KMS-11 (cell line): ENCODE data around the gene PHF21B.

Experiments
- H2AFZ ChIP-seq: fragments of 200-600 bp; sonication (generic); 2 replicates; pipeline ENCODE4 v1.6.1; 2016; ENCODE audit warnings: antibody characterized with exemption, mixed run types, low read depth
- H3K27ac ChIP-seq: fragments of 200-600 bp; sonication (generic); 2 replicates; pipeline ENCODE4 v1.6.1; 2016; ENCODE audit warnings: mild to moderate bottlenecking, mixed run types
- H3K27me3 ChIP-seq: fragments of 200-600 bp; sonication (generic); 2 replicates; pipeline ENCODE4 v1.6.1; 2017; ENCODE audit warnings: mild to moderate bottlenecking, low read depth, mixed run types, moderate library complexity; ENCODE audit not compliant: insufficient read depth
- H3K36me3 ChIP-seq: fragments of 200-600 bp; sonication (generic); 2 replicates; pipeline ENCODE4 v1.6.1; 2017; ENCODE audit warnings: mild to moderate bottlenecking, mixed run types; ENCODE audit not compliant: insufficient read depth
- H3K4me1 ChIP-seq: fragments of 200-600 bp; sonication (generic); 2 replicates; pipeline ENCODE4 v1.6.1; 2016; ENCODE audit warnings: mild to moderate bottlenecking, low read depth, mixed run types; ENCODE audit not compliant: poor library complexity, severe bottlenecking
- H3K4me2 ChIP-seq: fragments of 200-600 bp; sonication (generic); 2 replicates; pipeline ENCODE4 v1.7.0; 2016; ENCODE audit warnings: mild to moderate bottlenecking, mixed run types
- H3K4me3 ChIP-seq: fragments of 200-600 bp; sonication (generic); IDR thresholded peaks from 2 replicates; pipeline ENCODE4 v1.6.1; 2017; ENCODE audit warnings: low read depth, low read length, mixed read lengths; ENCODE audit not compliant: insufficient read depth
- H3K79me2 ChIP-seq: fragments of 200-600 bp; sonication (generic); 2 replicates; pipeline ENCODE4 v1.6.1; 2016; ENCODE audit warnings: low read depth, mixed run types; ENCODE audit not compliant: insufficient read depth
- H3K9ac ChIP-seq: fragments of 200-600 bp; sonication (generic); 2 replicates; pipeline ENCODE4 v1.6.1; 2016; ENCODE audit warnings: mild to moderate bottlenecking, mixed run types
- H4K20me1 ChIP-seq: fragments of 200-600 bp; sonication (generic); 2 replicates; pipeline ENCODE4 v1.6.1; 2016; ENCODE audit warnings: mild to moderate bottlenecking, mixed run types; ENCODE audit not compliant: insufficient read depth
- TF ChIP-seq, protein P1 (sequence below): fragments of 200-600 bp; sonication (generic); conservative IDR thresholded peaks from 2 replicates; pipeline ENCODE4 v1.6.1; 2017; ENCODE audit warnings: low read depth, mild to moderate bottlenecking, antibody characterized with exemption, low read length, moderate library complexity, mixed read lengths

Gene PHF21B

DNA sequence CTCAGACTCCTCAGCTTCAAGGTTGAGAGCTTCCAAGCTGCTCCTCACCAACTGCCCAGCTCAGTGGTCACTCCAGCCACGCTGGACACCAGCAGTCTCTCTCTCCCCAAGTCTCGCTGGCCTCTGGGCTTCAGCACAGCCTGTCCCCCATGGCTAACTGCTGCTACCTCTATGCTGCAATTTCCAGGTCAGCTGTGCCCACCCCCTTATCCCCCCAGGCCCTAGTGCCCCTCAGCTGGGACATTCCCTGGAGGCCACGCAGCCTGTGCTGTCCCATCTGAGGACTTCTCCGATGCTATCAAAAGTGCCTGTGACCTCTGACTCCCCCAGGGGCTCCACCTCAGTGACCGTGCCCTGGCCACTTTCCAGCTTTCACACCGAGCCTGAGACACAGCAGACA is 37.5 kb upstream of the PHF21B start:
- TF ChIP-seq, protein P1, sequence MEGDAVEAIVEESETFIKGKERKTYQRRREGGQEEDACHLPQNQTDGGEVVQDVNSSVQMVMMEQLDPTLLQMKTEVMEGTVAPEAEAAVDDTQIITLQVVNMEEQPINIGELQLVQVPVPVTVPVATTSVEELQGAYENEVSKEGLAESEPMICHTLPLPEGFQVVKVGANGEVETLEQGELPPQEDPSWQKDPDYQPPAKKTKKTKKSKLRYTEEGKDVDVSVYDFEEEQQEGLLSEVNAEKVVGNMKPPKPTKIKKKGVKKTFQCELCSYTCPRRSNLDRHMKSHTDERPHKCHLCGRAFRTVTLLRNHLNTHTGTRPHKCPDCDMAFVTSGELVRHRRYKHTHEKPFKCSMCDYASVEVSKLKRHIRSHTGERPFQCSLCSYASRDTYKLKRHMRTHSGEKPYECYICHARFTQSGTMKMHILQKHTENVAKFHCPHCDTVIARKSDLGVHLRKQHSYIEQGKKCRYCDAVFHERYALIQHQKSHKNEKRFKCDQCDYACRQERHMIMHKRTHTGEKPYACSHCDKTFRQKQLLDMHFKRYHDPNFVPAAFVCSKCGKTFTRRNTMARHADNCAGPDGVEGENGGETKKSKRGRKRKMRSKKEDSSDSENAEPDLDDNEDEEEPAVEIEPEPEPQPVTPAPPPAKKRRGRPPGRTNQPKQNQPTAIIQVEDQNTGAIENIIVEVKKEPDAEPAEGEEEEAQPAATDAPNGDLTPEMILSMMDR: no peak
- Histone ChIP-seq H3K4me3 (no peak overlapping the region), H3K79me2 (no peaks in the 10 kb centered on the region), H3K9ac (no peak overlapping the region), H4K20me1 (no peaks in the 10 kb centered on the region), H2AFZ (no peak overlapping the region), H3K4me1 (no peaks in the 10 kb centered on the region), H3K27ac (no peak overlapping the region), H3K4me2 (no peak overlapping the region), H3K36me3 (no peaks in the 10 kb centered on the region), H3K27me3 (peaks cover 26% of the 10 kb centered on the region)

DNA sequence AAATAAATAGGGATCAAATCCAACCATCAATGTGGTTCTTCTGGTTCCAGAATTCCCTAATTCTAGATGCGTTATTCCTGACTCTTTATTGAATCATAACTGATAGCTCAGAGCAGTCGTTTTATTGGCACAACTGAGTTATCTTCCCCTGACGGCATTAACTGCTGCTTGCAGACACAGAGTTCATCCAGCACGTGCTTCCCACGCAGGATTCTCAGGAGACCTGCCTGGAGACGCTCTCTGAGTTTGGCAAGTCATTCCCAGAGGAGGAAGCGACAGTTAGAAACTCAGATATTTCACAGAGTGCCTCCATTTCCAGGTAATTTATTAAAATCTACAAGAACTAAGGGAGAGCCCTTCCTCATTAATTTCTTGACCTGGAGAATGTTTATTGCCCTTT is 35.4 kb upstream of the PHF21B start:
- Histone ChIP-seq H3K36me3 (no peaks in the 10 kb centered on the region), H3K27me3 (peaks cover 35% of the 10 kb centered on the region), H3K79me2 (no peaks in the 10 kb centered on the region), H3K9ac (no peak overlapping the region), H3K4me3 (no peak overlapping the region), H3K27ac (no peak overlapping the region), H4K20me1 (no peaks in the 10 kb centered on the region), H3K4me2 (no peak overlapping the region), H2AFZ (no peak overlapping the region), H3K4me1 (no peaks in the 10 kb centered on the region)
- TF ChIP-seq, protein P1: no peak

DNA sequence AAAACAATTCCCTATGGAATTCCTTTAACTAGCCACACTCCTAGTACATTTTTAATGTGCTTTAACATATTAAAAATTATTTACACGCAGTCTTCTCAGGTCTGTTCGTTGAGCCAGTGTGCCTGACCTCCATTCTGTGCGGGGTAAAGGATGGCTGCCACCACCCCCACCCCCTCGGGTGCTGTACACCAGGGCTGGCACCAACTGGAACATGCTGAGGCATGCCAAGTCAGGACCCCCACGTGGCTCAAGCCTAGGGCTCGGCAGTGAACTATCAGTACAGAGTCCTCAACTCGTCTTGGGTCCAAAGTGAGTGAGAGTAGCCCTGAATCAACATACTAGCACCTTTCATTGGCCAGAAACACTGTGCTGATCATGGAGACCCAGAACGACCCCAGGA is 32.5 kb upstream of the PHF21B start:
- TF ChIP-seq, protein P1: no peak
- Histone ChIP-seq H3K4me2 (no peak overlapping the region), H3K4me1 (no peaks in the 10 kb centered on the region), H3K27ac (no peak overlapping the region), H3K79me2 (no peaks in the 10 kb centered on the region), H3K27me3 (peaks cover 24% of the 10 kb centered on the region), H3K36me3 (no peaks in the 10 kb centered on the region), H2AFZ (no peak overlapping the region), H3K9ac (no peak overlapping the region), H4K20me1 (no peaks in the 10 kb centered on the region), H3K4me3 (no peak overlapping the region)

DNA sequence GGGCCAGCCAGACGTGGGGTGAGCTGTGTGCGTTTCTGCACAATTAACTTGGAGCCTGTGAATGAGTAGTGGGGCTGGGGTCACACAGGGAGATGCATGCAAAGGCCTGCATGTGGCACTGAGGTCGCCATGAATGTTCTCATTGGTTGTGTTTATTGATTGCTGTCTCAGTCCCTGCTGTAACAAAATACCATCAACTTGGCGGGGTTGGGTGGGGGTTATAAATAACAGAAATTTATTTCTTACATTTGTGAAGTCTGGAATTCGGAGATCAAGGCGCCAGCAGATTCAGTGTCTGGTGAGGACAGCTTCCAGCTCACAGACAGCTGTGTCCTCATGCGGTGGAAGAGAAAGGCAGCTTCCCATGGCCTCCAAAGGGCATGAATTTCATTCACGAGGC is 29.3 kb upstream of the PHF21B start:
- H3K27me3 ChIP-seq: peaks cover 18% of the 10 kb centered on the region; the same call in 1 of the 2 replicates
- H3K9ac ChIP-seq: no peak overlapping the region
- H3K4me1 ChIP-seq: no peaks in the 10 kb centered on the region
- no peaks in the 10 kb centered on the region for H4K20me1 ChIP-seq
- no peak overlapping the region for H3K4me3 ChIP-seq
- no peaks in the 10 kb centered on the region for H3K79me2 ChIP-seq
- TF ChIP-seq, protein P1: no peak
- H3K36me3 ChIP-seq: no peaks in the 10 kb centered on the region
- H3K4me2 ChIP-seq: no peak overlapping the region
- H2AFZ ChIP-seq: no peak overlapping the region
- H3K27ac ChIP-seq: no peak overlapping the region
